Thoracic aorta (tissue), 2 donors: ENCODE data around the gene ARHGAP22. TPM values are rescaled to one million over a fixed set of nuclear protein-coding genes. Genes with fewer than 3 reads are reported as not detected.

Experiments
- ATAC-seq: fragments of 150-250 bp; one replicate; pipeline ENCODE4 v1.8.0; 2017; ENCODE audit warnings: low read depth; ENCODE audit not compliant: insufficient number of reproducible peaks, low FRiP score
- DNase-seq: peaks from one replicate; pipeline ENCODE4 v3.0.0-alpha.2; 2020; ENCODE audit warnings: low spot score
- H3K27ac ChIP-seq, 2 donors: fragments of 200-600 bp; sonication (generic); 1 replicate in 1 of 2; 2 replicates in 1 of 2; pipeline ENCODE4 v1.5.1; 2016; ENCODE audit warnings: mild to moderate bottlenecking in 2 of 2, moderate library complexity in 2 of 2
- H3K27me3 ChIP-seq: fragments of 200-600 bp; sonication (generic); replicated peaks from 2 replicates; pipeline ENCODE4 v1.6.0; 2016; ENCODE audit warnings: mild to moderate bottlenecking; ENCODE audit not compliant: insufficient read depth
- H3K36me3 ChIP-seq: fragments of 200-600 bp; sonication (generic); one replicate; pipeline ENCODE4 v1.5.1; 2016
- H3K4me1 ChIP-seq, 2 donors: fragments of 200-600 bp; sonication (generic); 1 replicate in 1 of 2; 2 replicates in 1 of 2; pipeline versions ENCODE4 v1.5.1 to v1.6.0; 2016; ENCODE audit warnings: low read depth in 2 of 2, mild to moderate bottlenecking in 1 of 2; ENCODE audit not compliant: control insufficient read depth in 1 of 2
- H3K4me3 ChIP-seq: fragments of 200-600 bp; sonication (generic); 2 replicates; pipeline ENCODE4 v1.5.1; 2016; ENCODE audit warnings: mild to moderate bottlenecking
- H3K9me3 ChIP-seq: fragments of 200-600 bp; sonication (generic); 2 replicates; pipeline ENCODE4 v1.5.1; 2016
- total RNA-seq, 2 donors: library from RNA; depleted of rRNA; stranded (reverse); fragments of >200 nt; gene quantifications; one replicate each; pipeline versions ENCODE4 v1.1.0 to v1.2.3, GENCODE V29; 2016
- TF ChIP-seq, protein P1 (sequence below): fragments of 200-600 bp; sonication (generic); IDR thresholded peaks from one replicate; pipeline ENCODE4 v1.5.1; 2019; ENCODE audit warnings: antibody characterized with exemption

Gene ARHGAP22
- total RNA-seq, 2 donors from 2014 or later = 15.4 to 24.8 TPM

DNA sequence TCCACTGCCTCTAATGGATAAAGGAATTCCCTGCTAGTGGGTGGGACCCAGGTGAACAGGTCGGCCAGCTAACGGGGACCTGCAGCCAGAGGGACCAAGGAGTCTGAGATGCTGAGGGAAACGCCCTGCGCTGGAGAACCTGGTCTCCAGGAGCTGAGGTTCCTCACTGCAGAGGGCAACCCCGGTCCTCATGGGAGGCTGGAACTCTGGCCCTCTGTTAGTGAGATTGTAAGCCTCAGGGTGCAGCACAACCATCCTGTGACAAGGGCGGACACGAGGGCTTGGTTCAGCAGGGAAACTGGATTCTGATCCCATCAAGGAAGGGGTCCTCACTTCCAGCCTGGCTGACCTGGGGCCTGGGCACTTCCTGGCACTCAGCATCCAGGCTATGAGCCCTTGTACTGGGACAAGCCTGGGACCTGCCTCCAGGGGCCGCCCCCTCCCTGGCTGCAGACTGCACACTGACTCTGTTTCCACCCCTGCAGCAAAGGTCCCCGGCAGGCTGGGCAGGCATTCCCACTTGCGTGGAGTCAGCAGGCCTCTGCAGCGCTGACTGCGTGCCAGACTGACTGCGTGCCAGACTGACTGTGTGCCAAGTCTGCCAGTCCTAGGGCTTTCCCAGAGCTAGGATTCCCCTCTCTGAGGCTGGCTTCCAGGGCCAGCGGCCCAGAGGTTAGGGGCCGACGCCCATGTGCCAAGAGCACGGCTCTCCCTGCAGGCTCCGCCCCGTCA is 155.2 kb downstream of the ARHGAP22 start:
- TF ChIP-seq, protein P1, sequence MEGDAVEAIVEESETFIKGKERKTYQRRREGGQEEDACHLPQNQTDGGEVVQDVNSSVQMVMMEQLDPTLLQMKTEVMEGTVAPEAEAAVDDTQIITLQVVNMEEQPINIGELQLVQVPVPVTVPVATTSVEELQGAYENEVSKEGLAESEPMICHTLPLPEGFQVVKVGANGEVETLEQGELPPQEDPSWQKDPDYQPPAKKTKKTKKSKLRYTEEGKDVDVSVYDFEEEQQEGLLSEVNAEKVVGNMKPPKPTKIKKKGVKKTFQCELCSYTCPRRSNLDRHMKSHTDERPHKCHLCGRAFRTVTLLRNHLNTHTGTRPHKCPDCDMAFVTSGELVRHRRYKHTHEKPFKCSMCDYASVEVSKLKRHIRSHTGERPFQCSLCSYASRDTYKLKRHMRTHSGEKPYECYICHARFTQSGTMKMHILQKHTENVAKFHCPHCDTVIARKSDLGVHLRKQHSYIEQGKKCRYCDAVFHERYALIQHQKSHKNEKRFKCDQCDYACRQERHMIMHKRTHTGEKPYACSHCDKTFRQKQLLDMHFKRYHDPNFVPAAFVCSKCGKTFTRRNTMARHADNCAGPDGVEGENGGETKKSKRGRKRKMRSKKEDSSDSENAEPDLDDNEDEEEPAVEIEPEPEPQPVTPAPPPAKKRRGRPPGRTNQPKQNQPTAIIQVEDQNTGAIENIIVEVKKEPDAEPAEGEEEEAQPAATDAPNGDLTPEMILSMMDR = no peak
- Histone ChIP-seq H3K9me3 (no peaks in the 10 kb centered on the region), H3K36me3 (no peaks in the 10 kb centered on the region), H3K27ac (no peak overlapping the region), H3K27me3 (no peaks in the 10 kb centered on the region), H3K4me1 (peaks cover 0 to 11% of the 10 kb centered on the region in 2 donors), H3K4me3 (no peak overlapping the region)
- ATAC-seq (no peak), DNase-seq (no peak)

DNA sequence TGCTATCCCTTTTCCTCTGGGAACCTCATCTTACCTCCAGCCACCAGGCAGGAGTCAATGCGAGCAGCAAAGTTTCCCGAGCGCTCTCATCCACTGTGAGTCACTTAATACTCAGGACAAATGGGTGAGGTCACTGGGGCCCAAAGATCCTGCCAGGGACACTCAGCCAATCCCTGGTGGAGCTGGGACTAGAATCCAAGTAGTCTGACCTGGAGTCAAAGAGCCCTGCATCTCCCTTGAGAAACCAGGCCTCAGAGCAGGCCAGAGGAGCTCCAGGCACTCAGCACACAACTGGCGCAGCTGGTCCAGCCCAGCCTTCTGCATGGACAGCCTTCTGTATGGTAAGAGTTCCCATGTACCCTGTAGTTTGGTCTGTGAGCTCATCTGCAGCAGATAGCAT is 156.1 kb downstream of the ARHGAP22 start:
- no peak for ATAC-seq
- H3K4me1 ChIP-seq = peaks cover 0 to 11% of the 10 kb centered on the region in 2 donors
- no peak overlapping the region for H3K4me3 ChIP-seq
- no peak overlapping the region for H3K27ac ChIP-seq
- H3K36me3 ChIP-seq = no peaks in the 10 kb centered on the region
- no peak for DNase-seq
- TF ChIP-seq, protein P1 = no peak
- H3K27me3 ChIP-seq = no peaks in the 10 kb centered on the region
- H3K9me3 ChIP-seq = no peaks in the 10 kb centered on the region

DNA sequence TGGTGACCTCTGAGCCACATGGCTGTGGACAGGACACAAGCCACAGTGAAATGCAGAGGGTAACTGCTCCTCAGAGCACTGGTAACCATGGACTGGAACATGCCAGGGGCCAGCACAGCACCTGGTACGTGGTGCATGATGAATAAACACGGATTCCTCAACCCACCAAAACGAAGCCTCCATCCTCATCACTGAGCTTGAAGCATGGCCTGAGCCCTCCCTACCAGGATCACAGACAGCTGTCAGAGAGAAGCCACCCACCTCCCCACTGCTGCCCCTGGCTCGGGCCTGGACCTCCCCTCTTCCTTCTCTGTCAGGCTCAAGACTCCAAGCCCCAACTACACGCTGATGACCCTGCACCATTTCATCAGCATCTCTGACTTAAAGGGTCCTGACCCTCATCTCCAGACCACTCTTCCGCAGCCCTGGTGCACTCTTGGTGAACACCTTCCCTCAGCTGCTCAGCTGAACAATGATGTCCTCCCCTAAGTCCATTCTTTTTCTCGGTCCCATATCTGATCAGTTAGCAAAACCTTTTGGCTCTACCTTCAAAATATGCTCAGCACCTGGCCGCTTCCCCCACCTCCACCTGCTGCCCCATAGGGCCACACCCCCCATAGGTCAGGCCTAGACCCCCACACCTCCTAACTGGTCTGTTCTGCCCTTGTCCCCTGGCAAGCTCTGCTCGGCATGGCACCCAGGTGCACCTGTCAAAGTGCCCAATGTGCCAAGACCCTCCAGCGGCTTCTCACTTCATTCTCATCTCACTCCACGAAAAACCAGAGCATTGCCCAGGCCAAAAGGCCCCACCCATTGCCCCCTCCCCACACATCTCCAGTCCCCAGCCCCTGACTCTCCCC is 157.3 kb downstream of the ARHGAP22 start:
- Histone ChIP-seq H3K36me3 (no peaks in the 10 kb centered on the region), H3K27me3 (no peaks in the 10 kb centered on the region), H3K9me3 (no peaks in the 10 kb centered on the region), H3K4me1 (peaks cover 0 to 11% of the 10 kb centered on the region in 2 donors), H3K4me3 (no peak overlapping the region), H3K27ac (no peak overlapping the region)
- TF ChIP-seq, protein P1 = no peak
- ATAC-seq (no peak), DNase-seq (no peak)

DNA sequence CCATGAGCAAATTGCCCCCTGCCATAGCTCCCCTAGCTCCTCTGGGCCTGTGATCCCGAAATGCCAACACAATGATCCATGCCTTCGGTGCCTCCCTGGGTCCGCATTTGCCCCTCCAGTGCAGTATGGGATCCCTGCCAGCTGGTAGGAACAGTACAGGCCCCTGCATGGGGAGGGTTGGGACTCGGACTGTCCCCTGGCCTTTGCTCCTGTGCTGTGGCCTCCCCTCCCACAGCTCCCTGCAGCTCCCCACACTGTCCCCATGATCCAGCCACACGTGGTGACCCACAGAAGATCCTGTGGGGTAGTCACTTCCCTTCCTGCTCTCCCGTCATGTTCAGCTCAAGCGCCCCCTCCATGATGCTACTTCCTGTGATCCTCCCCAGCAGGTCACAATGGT is 158.1 kb downstream of the ARHGAP22 start:
- no peak for ATAC-seq
- H3K36me3 ChIP-seq = no peaks in the 10 kb centered on the region
- TF ChIP-seq, protein P1 = no peak
- DNase-seq = no peak
- H3K4me1 ChIP-seq = peaks cover 0 to 11% of the 10 kb centered on the region in 2 donors
- H3K27me3 ChIP-seq = no peaks in the 10 kb centered on the region
- no peak overlapping the region for H3K4me3 ChIP-seq
- no peak overlapping the region for H3K27ac ChIP-seq
- no peaks in the 10 kb centered on the region for H3K9me3 ChIP-seq

DNA sequence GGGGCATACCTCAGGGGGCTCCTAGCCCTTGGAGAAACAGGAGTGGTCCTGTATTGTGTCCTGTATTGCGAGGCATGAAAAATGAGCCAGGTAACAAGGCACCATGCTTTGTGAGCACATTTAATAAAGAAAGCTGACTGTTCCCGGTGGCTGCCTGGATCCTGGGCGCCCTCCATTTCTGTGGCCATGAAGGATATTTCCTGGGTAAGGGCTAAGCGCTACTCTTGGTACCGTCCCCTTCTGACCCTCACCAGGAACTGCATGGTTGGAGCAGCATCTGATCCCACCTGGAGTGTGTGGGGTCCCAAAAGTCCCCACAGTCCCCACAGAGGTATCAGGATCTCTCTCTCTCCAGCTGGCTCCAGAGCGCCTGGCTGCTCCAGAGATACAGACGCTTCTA is 158.9 kb downstream of the ARHGAP22 start:
- H3K27me3 ChIP-seq = no peaks in the 10 kb centered on the region
- no peak overlapping the region for H3K27ac ChIP-seq
- H3K36me3 ChIP-seq = no peaks in the 10 kb centered on the region
- H3K4me1 ChIP-seq = peaks cover 0 to 11% of the 10 kb centered on the region in 2 donors
- no peak overlapping the region for H3K4me3 ChIP-seq
- TF ChIP-seq, protein P1 = no peak
- ATAC-seq = no peak
- DNase-seq = no peak
- H3K9me3 ChIP-seq = no peaks in the 10 kb centered on the region
